GM19193 (cell line): Measurements from ENCODE around the gene CA11.

Experiments used
- POLR2A ChIP-seq: IDR thresholded peaks from 4 replicates; pipeline ENCODE4 v1.6.1; 2011; ENCODE audit not compliant: insufficient read depth, insufficient read length; ENCODE audit errors: extremely low read depth

Gene CA11

DNA sequence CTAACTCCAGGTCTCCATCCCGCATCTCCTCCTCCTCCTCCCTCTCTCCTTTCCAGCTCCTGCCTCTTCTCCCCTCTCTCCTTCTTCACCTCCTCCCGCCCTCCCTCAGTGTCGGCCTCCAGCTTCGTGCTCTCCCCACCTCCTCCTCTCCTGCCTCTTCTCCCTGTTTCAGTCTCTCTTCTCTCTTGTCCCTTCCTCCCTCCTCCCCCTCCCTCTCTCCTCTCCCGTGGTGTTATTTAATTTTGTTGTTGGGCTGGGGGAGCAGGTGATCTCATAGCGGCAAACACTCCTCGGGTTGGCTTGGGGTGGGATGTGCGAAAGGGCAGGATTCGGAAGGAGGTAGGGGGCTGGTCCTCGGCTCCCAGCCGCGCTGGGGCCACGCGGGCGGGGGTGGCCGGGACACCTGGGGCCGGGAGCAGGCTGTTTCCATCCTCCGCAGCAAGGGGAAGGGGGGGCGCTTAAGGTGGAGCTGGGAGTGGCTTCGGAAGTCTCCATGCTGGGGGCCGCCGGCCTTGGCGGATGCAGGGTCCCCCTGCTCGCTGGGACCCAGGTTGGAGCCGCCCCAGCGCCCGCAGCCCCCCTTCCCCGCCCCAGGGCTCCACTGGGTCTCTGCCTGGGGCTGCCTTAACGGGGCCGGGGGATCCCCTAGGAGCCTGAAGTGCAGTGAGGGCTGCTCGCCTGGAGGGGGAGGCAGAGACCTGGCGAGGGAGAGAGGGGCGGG is at the start of gene CA11:
TSS of gene CA11 (minus strand) at position 187 of the 721 bp plus-strand sequence. CDS start 555 bp downstream, outside the sequence.
- peak; percentile 28 for TF ChIP-seq POLR2A

- TF ChIP-seq POLR2A: no peak
Measured at GRCh38 chr19:48689449-48689848, 43.5 kb upstream of the CA11 start.

- TF ChIP-seq POLR2A: no peak
Measured at GRCh38 chr19:48687776-48688175, 41.8 kb upstream of the CA11 start.

- no peak for TF ChIP-seq POLR2A
Measured at GRCh38 chr19:48686088-48686487, 40.1 kb upstream of the CA11 start.

GRCh38 chr19:48685583-48685982 is 39.6 kb upstream of the CA11 start:
- TF ChIP-seq POLR2A: no peak

DNA sequence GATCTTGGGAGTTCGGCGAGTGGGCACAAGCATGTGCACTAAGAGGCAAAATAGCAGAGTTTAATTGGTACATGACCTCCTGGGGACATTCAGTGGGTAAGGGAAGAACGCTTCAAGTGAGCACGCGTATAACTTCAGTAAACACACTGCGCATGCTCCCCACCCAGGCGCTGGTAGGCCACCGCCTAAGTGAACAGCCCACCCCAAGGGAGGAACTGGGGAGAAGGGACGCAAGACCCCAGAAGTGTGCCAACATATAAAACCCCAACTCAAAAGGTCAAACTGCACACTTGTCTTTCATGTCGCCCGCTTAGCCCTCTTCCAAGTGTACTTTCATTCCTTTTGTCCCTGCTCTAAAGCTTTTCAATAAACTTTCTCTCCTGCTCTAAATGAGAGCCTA is 37.4 kb upstream of the CA11 start:
- no peak for TF ChIP-seq POLR2A

DNA sequence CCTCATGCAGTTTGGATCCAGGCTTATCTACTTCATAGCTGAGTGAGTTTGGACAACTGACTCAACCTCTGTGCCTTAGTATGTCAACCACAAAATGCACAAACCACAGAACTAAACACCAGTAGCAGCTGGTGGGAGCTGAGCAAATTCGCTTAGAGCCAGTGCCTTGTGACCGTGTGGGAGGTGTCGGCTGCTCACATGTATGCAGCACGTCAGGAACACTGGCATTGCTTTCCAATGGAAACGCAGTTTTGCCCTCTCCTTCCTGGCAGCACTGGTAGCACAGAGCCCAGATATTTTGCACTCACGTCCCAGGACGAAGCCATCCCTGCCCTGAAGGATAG is 35.1 kb upstream of the CA11 start:
- no peak for TF ChIP-seq POLR2A

GRCh38 chr19:48680436-48681126 is 34.6 kb upstream of the CA11 start:
- no peak for TF ChIP-seq POLR2A

DNA sequence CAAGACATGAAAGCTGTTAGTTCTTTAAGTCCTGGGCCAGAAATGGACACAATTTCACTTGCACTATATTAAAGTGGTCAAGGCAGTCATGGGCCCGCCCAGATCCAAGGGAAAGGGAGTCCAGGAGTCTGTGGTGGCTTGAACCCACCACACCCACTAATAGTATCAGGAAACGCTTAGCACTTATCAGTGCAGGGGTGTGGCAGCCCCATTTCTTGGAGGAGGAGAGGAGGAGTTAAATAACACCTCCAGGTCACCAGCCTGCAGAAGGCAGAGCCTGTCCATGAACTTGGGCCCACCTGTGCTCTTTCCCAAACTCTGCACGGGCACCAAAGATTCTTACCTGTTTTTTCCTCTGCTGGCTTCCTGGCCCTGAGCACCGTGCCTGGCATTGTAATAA is 32.2 kb upstream of the CA11 start:
- TF ChIP-seq POLR2A: no peak

DNA sequence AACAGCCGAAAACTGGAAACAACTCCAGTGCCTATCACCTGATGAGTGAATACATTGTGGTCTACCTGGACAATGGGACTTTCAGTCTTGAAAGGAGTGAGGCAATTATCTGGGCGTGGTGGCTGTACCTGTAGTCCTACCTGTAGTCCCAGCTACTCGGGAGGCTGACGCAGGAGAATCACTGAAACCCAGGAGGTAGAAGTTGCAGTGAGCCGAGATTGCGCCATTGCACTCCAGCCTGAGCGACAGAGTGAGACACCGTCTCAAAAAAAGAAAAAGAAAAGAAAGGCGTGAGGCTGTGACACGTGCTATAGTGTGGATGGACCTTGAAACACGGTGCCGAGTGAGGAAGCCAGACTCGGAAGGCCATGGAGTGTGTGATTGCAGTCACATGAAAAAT is 30.9 kb upstream of the CA11 start:
- no peak for TF ChIP-seq POLR2A

GRCh38 chr19:48676487-48676886 is 30.5 kb upstream of the CA11 start:
- no peak for TF ChIP-seq POLR2A

DNA sequence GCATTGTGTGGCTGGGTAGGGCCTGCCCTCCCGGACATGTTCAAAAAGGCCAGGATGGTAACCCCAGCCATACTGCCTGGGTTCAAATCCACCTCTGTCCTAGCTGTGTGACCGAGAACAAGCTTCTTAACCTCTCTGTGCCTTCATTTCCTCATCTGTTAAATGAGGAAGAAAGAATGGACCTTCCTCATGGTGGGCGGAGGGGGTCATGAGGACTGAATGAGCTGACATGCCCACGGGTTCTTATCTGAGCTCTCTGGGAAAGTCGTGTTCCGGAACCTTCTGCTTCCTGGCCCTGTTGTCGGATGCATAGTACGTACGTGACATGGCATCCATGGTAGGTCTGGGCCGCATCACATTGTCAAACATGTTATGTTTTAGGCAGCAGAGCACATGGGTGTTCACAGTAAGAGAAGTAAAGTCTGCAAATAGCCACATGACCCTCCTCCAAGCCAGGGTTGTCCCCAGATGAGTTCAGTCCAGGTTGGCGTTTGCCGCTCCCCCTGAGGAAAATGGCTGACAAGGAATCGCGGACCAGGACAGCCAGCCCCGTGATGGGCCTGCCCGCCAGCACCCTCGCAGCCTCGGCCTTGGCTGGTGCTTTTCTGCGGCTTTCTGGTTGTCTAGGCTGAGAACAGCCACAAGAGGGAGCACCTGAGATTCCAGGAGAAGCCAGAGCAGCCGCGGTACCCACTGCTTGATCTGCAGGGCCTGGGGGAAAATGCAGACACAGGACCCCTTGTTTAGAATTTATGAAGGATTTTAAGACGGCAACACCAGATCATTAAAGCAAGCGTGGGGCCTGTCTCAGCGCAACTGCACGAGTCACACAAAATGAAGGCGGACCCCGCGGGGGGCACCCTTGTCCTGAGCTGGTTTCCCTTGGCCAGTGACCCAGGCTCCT is 29.2 kb upstream of the CA11 start:
- TF ChIP-seq POLR2A: no peak

GRCh38 chr19:48674216-48674809 is 28.3 kb upstream of the CA11 start:
- TF ChIP-seq POLR2A: no peak

DNA sequence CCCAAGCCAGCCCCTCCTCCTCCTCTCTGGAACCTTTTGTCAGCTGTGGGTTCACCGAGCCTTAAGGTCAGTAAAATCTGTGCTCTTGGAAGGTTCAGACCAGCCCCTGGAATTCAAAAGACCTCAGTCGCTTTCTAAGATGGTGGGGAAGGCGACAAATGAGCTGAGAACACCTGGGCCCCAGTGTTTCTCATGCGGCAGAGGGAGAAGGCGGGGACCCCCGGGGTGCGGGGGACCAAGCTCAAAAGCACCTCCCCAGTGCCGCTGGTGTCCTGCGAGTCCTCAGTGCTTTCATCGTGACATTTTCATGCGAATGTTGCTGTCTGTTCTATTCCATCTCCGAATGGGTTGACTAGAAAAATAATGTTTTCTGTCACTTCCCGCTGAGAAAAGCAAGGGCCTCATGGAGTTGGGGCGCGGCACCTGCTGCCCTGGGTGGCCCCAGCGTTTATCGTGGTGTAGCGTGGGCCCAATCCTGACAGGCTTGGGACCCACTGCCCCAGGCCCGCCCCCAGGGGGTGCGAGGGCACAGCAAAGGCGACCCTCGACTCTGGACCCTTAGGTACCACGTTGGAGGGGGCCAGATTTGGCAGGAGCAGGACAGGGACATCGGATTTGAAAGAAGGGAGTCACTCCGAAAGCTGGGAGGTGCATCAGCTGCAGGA is 27.6 kb upstream of the CA11 start:
- no peak for TF ChIP-seq POLR2A
